GM23338 (cell line): ENCODE measurements around the gene EFCAB8. TPM values are rescaled to one million over a fixed set of nuclear protein-coding genes. Genes with fewer than 3 reads are reported as not detected.

ENCODE experiments used
- ATAC-seq: fragments of 200-7000 bp; cut with Tn5 transposase; 3 replicates; pipeline ENCODE4 v1.9.1; 2020
- DNase-seq: peaks from one replicate; pipeline ENCODE4 v3.0.0-alpha.2; 2015; ENCODE audit warnings: low spot score
- H2AFZ ChIP-seq: fragments of 200-600 bp; sonication (generic); 2 replicates; pipeline ENCODE4 v1.8.0; 2016; ENCODE audit warnings: antibody characterized with exemption, mild to moderate bottlenecking, moderate library complexity
- H3F3A ChIP-seq: fragments of 200-600 bp; sonication (generic); replicated peaks from 2 replicates; pipeline ENCODE4 v1.8.0; 2017; ENCODE audit warnings: antibody characterized with exemption, mixed run types, low read depth
- H3K27ac ChIP-seq: fragments of 200-600 bp; sonication (generic); 2 replicates; pipeline ENCODE4 v1.6.1; 2016; ENCODE audit warnings: low read depth
- H3K27me3 ChIP-seq: fragments of 200-600 bp; sonication (generic); 2 replicates; pipeline ENCODE4 v1.8.0; 2016; ENCODE audit warnings: mild to moderate bottlenecking, mixed run types, moderate library complexity; ENCODE audit not compliant: insufficient read depth
- H3K36me3 ChIP-seq: fragments of 200-600 bp; sonication (generic); 2 replicates; pipeline ENCODE4 v1.8.0; 2016; ENCODE audit warnings: mild to moderate bottlenecking; ENCODE audit not compliant: insufficient read depth
- H3K4me1 ChIP-seq: fragments of 200-600 bp; sonication (generic); 2 replicates; pipeline ENCODE4 v1.8.0; 2016; ENCODE audit warnings: mild to moderate bottlenecking, moderate library complexity; ENCODE audit not compliant: insufficient read depth
- H3K4me2 ChIP-seq: fragments of 200-600 bp; sonication (generic); 2 replicates; pipeline ENCODE4 v1.7.1; 2017; ENCODE audit warnings: mixed run types
- H3K4me3 ChIP-seq: fragments of 200-600 bp; sonication (generic); 2 replicates; pipeline ENCODE4 v1.6.1; 2016; ENCODE audit warnings: mixed run types
- H3K79me2 ChIP-seq: fragments of 200-600 bp; sonication (generic); replicated peaks from 2 replicates; pipeline ENCODE4 v1.8.0; 2017; ENCODE audit warnings: mild to moderate bottlenecking; ENCODE audit not compliant: insufficient read depth
- H3K9me2 ChIP-seq: fragments of 200-600 bp; sonication (generic); 2 replicates; pipeline ENCODE4 v1.8.0; 2017; ENCODE audit not compliant: insufficient read depth
- H4K20me1 ChIP-seq: fragments of 200-600 bp; sonication (generic); replicated peaks from 2 replicates; pipeline ENCODE4 v1.8.0; 2017; ENCODE audit warnings: mild to moderate bottlenecking; ENCODE audit not compliant: insufficient read depth
- H3K27ac Mint-ChIP-seq: 2 replicates; pipeline ENCODE4 v1.8.0; 2020; ENCODE audit warnings: inconsistent platforms, mild to moderate bottlenecking, moderate library complexity, mixed read lengths
- H3K27me3 Mint-ChIP-seq: 3 replicates; pipeline ENCODE4 v1.8.0; 2022; ENCODE audit warnings: low read depth, mild to moderate bottlenecking, moderate library complexity, mixed read lengths, inconsistent platforms; ENCODE audit not compliant: insufficient read depth, poor library complexity
- H3K36me3 Mint-ChIP-seq: 3 replicates; pipeline ENCODE4 v1.8.0; 2021; ENCODE audit warnings: low read depth, mild to moderate bottlenecking, inconsistent platforms, moderate library complexity, mixed read lengths
- H3K4me1 Mint-ChIP-seq: 3 replicates; pipeline ENCODE4 v1.8.0; 2020; ENCODE audit warnings: mild to moderate bottlenecking, inconsistent platforms, mixed read lengths
- H3K4me3 Mint-ChIP-seq: 3 replicates; pipeline ENCODE4 v1.8.0; 2021; ENCODE audit warnings: moderate library complexity, mild to moderate bottlenecking, inconsistent platforms, mixed read lengths
- H3K9me3 Mint-ChIP-seq: 3 replicates; pipeline ENCODE4 v1.8.0; 2020; ENCODE audit warnings: moderate library complexity, mild to moderate bottlenecking, inconsistent platforms, mixed read lengths
- CREB1 ChIP-seq: fragments of 250-450 bp; sonication (Bioruptor Pico); IDR thresholded peaks from 2 replicates; pipeline ENCODE4 v1.5.0; 2020; ENCODE audit warnings: low read depth, mild to moderate bottlenecking, moderate library complexity
- ETS1 ChIP-seq: IDR thresholded peaks from 2 replicates; pipeline ENCODE4 v1.6.1; 2016; ENCODE audit warnings: antibody characterized with exemption
- EZH2 ChIP-seq: fragments of 200-600 bp; sonication (generic); IDR thresholded peaks from one replicate; pipeline ENCODE4 v1.8.0; 2017; ENCODE audit warnings: antibody characterized with exemption, mild to moderate bottlenecking, low read depth; ENCODE audit not compliant: unreplicated experiment
- EZH2phosphoT487 ChIP-seq: fragments of 200-600 bp; sonication (generic); IDR thresholded peaks from one replicate; pipeline ENCODE4 v1.8.1; 2018; ENCODE audit warnings: antibody characterized with exemption; ENCODE audit not compliant: unreplicated experiment
- JUNB ChIP-seq: IDR thresholded peaks from one replicate; pipeline ENCODE4 v1.6.1; 2016; ENCODE audit warnings: antibody characterized with exemption; ENCODE audit not compliant: unreplicated experiment
- NANOG ChIP-seq: IDR thresholded peaks from 2 replicates; pipeline ENCODE4 v1.6.1; 2016; ENCODE audit warnings: antibody characterized with exemption, borderline replicate concordance
- POLR2AphosphoS5 ChIP-seq: IDR thresholded peaks from 2 replicates; pipeline ENCODE4 v1.6.1; 2016; ENCODE audit warnings: antibody characterized with exemption, low read depth
- REST ChIP-seq: IDR thresholded peaks from one replicate; pipeline ENCODE4 v1.6.1; 2018; ENCODE audit warnings: antibody characterized with exemption; ENCODE audit not compliant: unreplicated experiment
- STAT1 ChIP-seq: IDR thresholded peaks from one replicate; pipeline ENCODE4 v1.6.1; 2016; ENCODE audit warnings: antibody characterized with exemption; ENCODE audit not compliant: unreplicated experiment
- ZNF114 ChIP-seq: fragments of 250-450 bp; sonication (Bioruptor Pico); IDR thresholded peaks from 2 replicates; pipeline ENCODE4 v1.5.0; 2020; ENCODE audit warnings: mild to moderate bottlenecking, moderate library complexity
- ZNF331 ChIP-seq: fragments of 250-450 bp; sonication (Bioruptor Pico); IDR thresholded peaks from 2 replicates; pipeline ENCODE4 v1.5.0; 2020; ENCODE audit warnings: low read depth, mild to moderate bottlenecking, moderate library complexity
- polyA plus RNA-seq: library from polyadenylated mRNA; unstranded; fragments of >200 nt; fragmentation: Nextera tagmentation; extraction: Ambion mirVana; gene quantifications from 2 replicates; pipeline ENCODE4 v1.2.1, GENCODE V29; 2016
- total RNA-seq: library from RNA; depleted of rRNA; stranded (reverse); fragments of >200 nt; shearing (Covaris generic); gene quantifications from 2 replicates; pipeline ENCODE4 v1.2.3, GENCODE V29; 2014
- TF ChIP-seq, protein P1 (sequence below): fragments of 250-450 bp; sonication (Bioruptor Pico); IDR thresholded peaks from 2 replicates; pipeline ENCODE4 v1.5.0; 2020; ENCODE audit warnings: mild to moderate bottlenecking, moderate library complexity
- TF ChIP-seq, protein P2 (sequence below), 2 experiments: fragments of 200-600 bp in 1 of 2; sonication (generic) in 1 of 2; conservative IDR thresholded peaks; 2 replicates each; pipeline versions ENCODE4 v1.5.1 to v1.6.1; 2016 to 2017; ENCODE audit warnings: antibody characterized with exemption in 2 of 2, low read depth in 2 of 2, mild to moderate bottlenecking in 2 of 2, moderate library complexity in 1 of 2

The EFCAB8 gene
- total and polyA plus RNA-seq, 2 experiments from 2014 or later, result 0.35 TPM; not detected in 1

- Mint-ChIP-seq H3K4me1 (peaks cover 18% of the 10 kb centered on the region), H3K4me3 (no peak overlapping the region), H3K36me3 (no peaks in the 10 kb centered on the region; the same call in 2 of the 3 replicates), H3K27me3 (peaks cover 4% of the 10 kb centered on the region), H3K27ac (no peak overlapping the region), H3K9me3 (no peaks in the 10 kb centered on the region; the same call in 2 of the 3 replicates)
- H4K20me1 ChIP-seq, result no peaks in the 10 kb centered on the region
- DNase-seq (peak; percentile 45), ATAC-seq (peak; percentile 77)
- no peaks in the 10 kb centered on the region for H3K27me3 ChIP-seq
- peak overlapping the region; percentile 88 for H2AFZ ChIP-seq
- 0 out of 2 replicates have a peak overlapping the region, but pooled peaks have one; percentile 42 for H3K27ac ChIP-seq
- no peaks in the 10 kb centered on the region for H3K79me2 ChIP-seq
- no peaks in the 10 kb centered on the region for H3F3A ChIP-seq
- H3K9me2 ChIP-seq, result no peaks in the 10 kb centered on the region
- no peak overlapping the region for H3K4me3 ChIP-seq
- no peaks in the 10 kb centered on the region for H3K36me3 ChIP-seq
- H3K4me2 ChIP-seq, result 0 out of 2 replicates have a peak overlapping the region, but pooled peaks have one; percentile 55
- H3K4me1 ChIP-seq, result peaks cover 6% of the 10 kb centered on the region; the same call in 1 of the 2 replicates
- no peak for TF ChIP-seq ETS1
- TF ChIP-seq JUNB, result no peak
- no peak for TF ChIP-seq STAT1
- TF ChIP-seq POLR2AphosphoS5, result no peak
- TF ChIP-seq ZNF331 (CRISPR knock-in tag), result no peak
- no peak for TF ChIP-seq NANOG
- TF ChIP-seq, protein P1, sequence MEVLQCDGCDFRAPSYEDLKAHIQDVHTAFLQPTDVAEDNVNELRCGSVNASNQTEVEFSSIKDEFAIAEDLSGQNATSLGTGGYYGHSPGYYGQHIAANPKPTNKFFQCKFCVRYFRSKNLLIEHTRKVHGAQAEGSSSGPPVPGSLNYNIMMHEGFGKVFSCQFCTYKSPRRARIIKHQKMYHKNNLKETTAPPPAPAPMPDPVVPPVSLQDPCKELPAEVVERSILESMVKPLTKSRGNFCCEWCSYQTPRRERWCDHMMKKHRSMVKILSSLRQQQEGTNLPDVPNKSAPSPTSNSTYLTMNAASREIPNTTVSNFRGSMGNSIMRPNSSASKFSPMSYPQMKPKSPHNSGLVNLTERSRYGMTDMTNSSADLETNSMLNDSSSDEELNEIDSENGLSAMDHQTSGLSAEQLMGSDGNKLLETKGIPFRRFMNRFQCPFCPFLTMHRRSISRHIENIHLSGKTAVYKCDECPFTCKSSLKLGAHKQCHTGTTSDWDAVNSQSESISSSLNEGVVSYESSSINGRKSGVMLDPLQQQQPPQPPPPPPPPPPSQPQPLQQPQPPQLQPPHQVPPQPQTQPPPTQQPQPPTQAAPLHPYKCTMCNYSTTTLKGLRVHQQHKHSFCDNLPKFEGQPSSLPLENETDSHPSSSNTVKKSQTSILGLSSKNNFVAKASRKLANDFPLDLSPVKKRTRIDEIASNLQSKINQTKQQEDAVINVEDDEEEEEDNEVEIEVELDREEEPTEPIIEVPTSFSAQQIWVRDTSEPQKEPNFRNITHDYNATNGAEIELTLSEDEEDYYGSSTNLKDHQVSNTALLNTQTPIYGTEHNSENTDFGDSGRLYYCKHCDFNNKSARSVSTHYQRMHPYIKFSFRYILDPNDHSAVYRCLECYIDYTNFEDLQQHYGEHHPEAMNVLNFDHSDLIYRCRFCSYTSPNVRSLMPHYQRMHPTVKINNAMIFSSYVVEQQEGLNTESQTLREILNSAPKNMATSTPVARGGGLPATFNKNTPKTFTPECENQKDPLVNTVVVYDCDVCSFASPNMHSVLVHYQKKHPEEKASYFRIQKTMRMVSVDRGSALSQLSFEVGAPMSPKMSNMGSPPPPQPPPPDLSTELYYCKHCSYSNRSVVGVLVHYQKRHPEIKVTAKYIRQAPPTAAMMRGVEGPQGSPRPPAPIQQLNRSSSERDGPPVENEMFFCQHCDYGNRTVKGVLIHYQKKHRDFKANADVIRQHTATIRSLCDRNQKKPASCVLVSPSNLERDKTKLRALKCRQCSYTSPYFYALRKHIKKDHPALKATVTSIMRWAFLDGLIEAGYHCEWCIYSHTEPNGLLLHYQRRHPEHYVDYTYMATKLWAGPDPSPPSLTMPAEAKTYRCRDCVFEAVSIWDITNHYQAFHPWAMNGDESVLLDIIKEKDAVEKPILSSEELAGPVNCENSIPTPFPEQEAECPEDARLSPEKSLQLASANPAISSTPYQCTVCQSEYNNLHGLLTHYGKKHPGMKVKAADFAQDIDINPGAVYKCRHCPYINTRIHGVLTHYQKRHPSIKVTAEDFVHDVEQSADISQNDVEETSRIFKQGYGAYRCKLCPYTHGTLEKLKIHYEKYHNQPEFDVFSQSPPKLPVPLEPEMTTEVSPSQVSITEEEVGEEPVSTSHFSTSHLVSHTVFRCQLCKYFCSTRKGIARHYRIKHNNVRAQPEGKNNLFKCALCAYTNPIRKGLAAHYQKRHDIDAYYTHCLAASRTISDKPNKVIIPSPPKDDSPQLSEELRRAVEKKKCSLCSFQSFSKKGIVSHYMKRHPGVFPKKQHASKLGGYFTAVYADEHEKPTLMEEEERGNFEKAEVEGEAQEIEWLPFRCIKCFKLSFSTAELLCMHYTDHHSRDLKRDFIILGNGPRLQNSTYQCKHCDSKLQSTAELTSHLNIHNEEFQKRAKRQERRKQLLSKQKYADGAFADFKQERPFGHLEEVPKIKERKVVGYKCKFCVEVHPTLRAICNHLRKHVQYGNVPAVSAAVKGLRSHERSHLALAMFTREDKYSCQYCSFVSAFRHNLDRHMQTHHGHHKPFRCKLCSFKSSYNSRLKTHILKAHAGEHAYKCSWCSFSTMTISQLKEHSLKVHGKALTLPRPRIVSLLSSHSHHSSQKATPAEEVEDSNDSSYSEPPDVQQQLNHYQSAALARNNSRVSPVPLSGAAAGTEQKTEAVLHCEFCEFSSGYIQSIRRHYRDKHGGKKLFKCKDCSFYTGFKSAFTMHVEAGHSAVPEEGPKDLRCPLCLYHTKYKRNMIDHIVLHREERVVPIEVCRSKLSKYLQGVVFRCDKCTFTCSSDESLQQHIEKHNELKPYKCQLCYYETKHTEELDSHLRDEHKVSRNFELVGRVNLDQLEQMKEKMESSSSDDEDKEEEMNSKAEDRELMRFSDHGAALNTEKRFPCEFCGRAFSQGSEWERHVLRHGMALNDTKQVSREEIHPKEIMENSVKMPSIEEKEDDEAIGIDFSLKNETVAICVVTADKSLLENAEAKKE, result no peak
- no peak for TF ChIP-seq REST
- TF ChIP-seq, protein P2, sequence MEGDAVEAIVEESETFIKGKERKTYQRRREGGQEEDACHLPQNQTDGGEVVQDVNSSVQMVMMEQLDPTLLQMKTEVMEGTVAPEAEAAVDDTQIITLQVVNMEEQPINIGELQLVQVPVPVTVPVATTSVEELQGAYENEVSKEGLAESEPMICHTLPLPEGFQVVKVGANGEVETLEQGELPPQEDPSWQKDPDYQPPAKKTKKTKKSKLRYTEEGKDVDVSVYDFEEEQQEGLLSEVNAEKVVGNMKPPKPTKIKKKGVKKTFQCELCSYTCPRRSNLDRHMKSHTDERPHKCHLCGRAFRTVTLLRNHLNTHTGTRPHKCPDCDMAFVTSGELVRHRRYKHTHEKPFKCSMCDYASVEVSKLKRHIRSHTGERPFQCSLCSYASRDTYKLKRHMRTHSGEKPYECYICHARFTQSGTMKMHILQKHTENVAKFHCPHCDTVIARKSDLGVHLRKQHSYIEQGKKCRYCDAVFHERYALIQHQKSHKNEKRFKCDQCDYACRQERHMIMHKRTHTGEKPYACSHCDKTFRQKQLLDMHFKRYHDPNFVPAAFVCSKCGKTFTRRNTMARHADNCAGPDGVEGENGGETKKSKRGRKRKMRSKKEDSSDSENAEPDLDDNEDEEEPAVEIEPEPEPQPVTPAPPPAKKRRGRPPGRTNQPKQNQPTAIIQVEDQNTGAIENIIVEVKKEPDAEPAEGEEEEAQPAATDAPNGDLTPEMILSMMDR (conservative IDR thresholded peaks at IDR 0.05; ENCODE audit: low read depth in 2 of 2), result no peak
- no peak for TF ChIP-seq EZH2phosphoT487
- TF ChIP-seq ZNF114 (CRISPR knock-in tag), result no peak
- TF ChIP-seq EZH2, result no peak
- no peak for TF ChIP-seq CREB1 (CRISPR knock-in tag)
These were observed 27.9 kb downstream of the EFCAB8 start for GRCh38 chr20:32886652-32887051.
